A172 (cell line): ENCODE results near the gene FRMD5. TPM values are rescaled to one million over a fixed set of nuclear protein-coding genes. Genes with fewer than 3 reads are reported as not detected.

Source experiments
- DNase-seq: peaks from one replicate; pipeline ENCODE4 v3.0.0-alpha.2; 2015; ENCODE audit warnings: low spot score
- total RNA-seq: library from RNA; depleted of rRNA; stranded (reverse); fragments of >200 nt; shearing (Covaris generic); gene quantifications from 2 replicates; pipeline ENCODE4 v1.2.3, GENCODE V29; 2014

FRMD5 gene
- total RNA-seq, 1 experiment from 2014 or later: 13.2 TPM

- DNase-seq: peak; percentile 46
These were observed 265.0 kb downstream of the FRMD5 start for GRCh38 chr15:43930079-43930478.

GRCh38 chr15:43928152-43928551, 266.9 kb downstream of the FRMD5 start:
- DNase-seq: no peak

- no peak for DNase-seq
These were observed 267.9 kb downstream of the FRMD5 start for GRCh38 chr15:43927203-43927602.

- DNase-seq: no peak
These were observed 271.5 kb downstream of the FRMD5 start for GRCh38 chr15:43923553-43923952.

GRCh38 chr15:43922021-43922420, 273.1 kb downstream of the FRMD5 start:
- no peak for DNase-seq

- no peak for DNase-seq
These were observed 274.3 kb downstream of the FRMD5 start for GRCh38 chr15:43920815-43921214.

GRCh38 chr15:43920254-43920600, 274.8 kb downstream of the FRMD5 start:
- no peak for DNase-seq

- no peak for DNase-seq
These were observed 275.4 kb downstream of the FRMD5 start for GRCh38 chr15:43919540-43920253.

GRCh38 chr15:43918717-43919116, 276.4 kb downstream of the FRMD5 start:
- DNase-seq: no peak

- DNase-seq: no peak
These were observed 278.8 kb downstream of the FRMD5 start for GRCh38 chr15:43916326-43916660.

GRCh38 chr15:43915631-43916325, 279.3 kb downstream of the FRMD5 start:
- no peak for DNase-seq

GRCh38 chr15:43913941-43914340, 281.1 kb downstream of the FRMD5 start:
- DNase-seq: no peak

- DNase-seq: peak; percentile 98
These were observed 281.9 kb downstream of the FRMD5 start for GRCh38 chr15:43913026-43913780.

- no peak for DNase-seq
These were observed 282.9 kb downstream of the FRMD5 start for GRCh38 chr15:43912208-43912607.

- DNase-seq: peak; percentile 91
These were observed 283.8 kb downstream of the FRMD5 start for GRCh38 chr15:43911235-43911781.

GRCh38 chr15:43908516-43909050, 286.5 kb downstream of the FRMD5 start:
- no peak for DNase-seq

GRCh38 chr15:43905755-43906154, 289.3 kb downstream of the FRMD5 start:
- no peak for DNase-seq

GRCh38 chr15:43903864-43904290, 291.2 kb downstream of the FRMD5 start:
- DNase-seq: peak; percentile 34

- DNase-seq: no peak
These were observed 293.6 kb downstream of the FRMD5 start for GRCh38 chr15:43901495-43901894.

GRCh38 chr15:43900996-43901395, 294.1 kb downstream of the FRMD5 start:
- DNase-seq: no peak

GRCh38 chr15:43899928-43900327, 295.1 kb downstream of the FRMD5 start:
- DNase-seq: no peak

- no peak for DNase-seq
These were observed 296.2 kb downstream of the FRMD5 start for GRCh38 chr15:43898891-43899290.
